ENCODE measurements around the gene DCAF7.

Gene DCAF7

DNA sequence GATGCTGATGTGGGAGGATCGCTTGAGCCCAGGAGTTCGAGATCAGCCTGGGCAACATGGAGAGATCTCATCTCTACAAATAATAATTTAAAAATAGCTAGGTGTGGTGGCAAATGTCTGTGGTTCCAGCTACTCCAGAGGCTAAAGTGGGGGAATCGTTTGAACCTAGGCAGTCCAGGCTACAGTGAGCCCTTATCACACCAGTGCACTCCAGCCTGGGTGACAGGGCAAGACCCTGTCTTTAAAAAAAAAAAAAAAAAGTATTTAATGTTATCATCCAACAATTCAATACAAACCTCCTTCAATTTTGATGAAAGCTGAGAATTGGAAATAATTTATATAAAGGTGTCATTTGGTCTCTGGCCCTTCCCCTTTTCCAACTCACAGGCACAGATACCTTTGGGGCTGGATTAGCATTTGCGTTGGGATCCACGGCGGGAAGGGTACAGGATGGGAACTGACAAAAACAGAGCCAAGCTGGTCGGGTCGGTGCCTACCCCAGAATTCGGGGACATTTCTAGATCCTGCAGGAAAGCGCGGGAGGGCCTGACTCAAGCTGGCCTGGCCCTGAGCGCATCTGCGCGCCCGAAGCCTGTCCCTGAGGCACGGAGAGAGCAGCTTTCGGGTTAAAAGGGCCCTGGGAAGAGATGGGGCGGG, 860 bp upstream of the DCAF7 start:
- H3K4me3 ChIP-seq (ENCODE audit: low read depth, low read length) = peak overlapping the region; percentile 91
- H3K9me3 ChIP-seq (ENCODE audit: control insufficient read depth, insufficient read depth, low read depth, low read length) = no peaks in the 10 kb centered on the region
- peaks cover 11% of the 10 kb centered on the region for H3K4me1 ChIP-seq (ENCODE audit: control insufficient read depth, insufficient read depth, low read length)
- no peaks in the 10 kb centered on the region for H3K27me3 ChIP-seq (ENCODE audit: control insufficient read depth, insufficient read depth, low read length)
- H3K36me3 ChIP-seq (ENCODE audit: control insufficient read depth, insufficient read depth, low read length) = no peaks in the 10 kb centered on the region
- H3K27ac ChIP-seq (ENCODE audit: low read depth, low read length) = no peak overlapping the region
- H3K9ac ChIP-seq (ENCODE audit: low read length) = peak overlapping the region; percentile 78

DNA sequence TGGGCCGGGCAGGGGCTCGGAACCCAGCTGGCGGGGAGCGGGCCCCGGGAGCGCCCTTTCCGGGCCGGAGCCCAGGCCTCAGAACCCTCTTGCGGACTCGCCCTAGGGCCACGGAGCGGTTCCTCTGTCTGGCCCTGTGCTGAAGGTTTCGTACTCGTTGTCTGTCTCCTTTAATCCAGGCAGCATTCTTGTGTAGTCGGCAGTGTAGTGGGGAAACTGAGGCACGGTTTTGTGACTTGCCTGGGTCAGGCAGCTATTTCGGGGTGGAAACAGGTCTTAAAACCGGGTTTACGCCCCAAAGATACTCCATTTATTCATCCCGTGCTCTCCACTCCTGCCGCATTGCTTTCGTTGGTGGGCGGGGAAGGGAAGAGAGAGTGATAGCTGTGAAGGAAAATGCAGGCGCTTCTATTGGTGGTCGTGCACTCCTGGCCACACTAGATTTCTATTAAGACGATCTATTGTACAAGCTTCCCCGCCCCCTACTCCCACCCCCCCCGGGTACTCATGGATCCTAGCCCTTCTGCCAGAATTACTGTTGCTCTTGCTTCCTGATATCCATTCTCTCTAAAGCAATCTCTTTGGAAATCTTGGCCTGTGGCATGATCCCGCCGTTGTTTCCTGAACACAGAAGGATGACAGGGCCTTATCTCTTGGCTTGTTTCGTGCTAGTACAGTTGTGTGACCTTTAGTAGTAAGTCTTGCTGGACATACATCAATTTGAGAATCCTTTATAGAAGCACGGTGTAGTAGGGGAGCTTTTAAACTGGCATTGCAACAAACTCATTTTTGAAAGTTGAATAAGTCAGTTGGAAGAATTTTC, 751 bp downstream of the DCAF7 start:
- Histone ChIP-seq H3K9ac (ENCODE audit: low read length) (peak overlapping the region; percentile 83), H3K4me1 (ENCODE audit: control insufficient read depth, insufficient read depth, low read length) (peaks cover 8% of the 10 kb centered on the region), H3K27ac (ENCODE audit: low read depth, low read length) (peak overlapping the region; percentile 35; the same call in 1 of the 2 replicates), H3K9me3 (ENCODE audit: control insufficient read depth, insufficient read depth, low read depth, low read length) (no peaks in the 10 kb centered on the region), H3K27me3 (ENCODE audit: control insufficient read depth, insufficient read depth, low read length) (no peaks in the 10 kb centered on the region), H3K36me3 (ENCODE audit: control insufficient read depth, insufficient read depth, low read length) (peaks cover 2% of the 10 kb centered on the region; the same call in 1 of the 2 replicates), H3K4me3 (ENCODE audit: low read depth, low read length) (peak overlapping the region; percentile 91)

DNA sequence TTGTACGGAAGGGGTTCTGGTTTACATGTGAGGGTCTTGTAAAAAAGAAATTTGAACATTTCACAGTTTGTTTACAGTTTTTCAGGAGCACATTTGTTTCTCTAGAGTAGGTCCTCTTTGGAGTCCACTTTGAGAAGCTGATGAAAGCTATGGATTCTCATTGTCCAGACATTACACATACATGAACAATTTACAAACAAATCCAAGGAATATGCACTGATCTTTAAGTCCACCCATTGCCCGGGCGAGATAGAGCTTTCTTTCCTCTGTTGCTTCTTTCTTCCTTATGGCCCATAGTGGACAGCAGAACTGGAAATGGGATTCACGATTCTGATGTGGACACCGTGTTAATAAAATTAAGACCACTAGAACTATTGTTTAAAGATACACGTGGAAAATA, 1.9 kb downstream of the DCAF7 start:
- peaks cover 8% of the 10 kb centered on the region for H3K4me1 ChIP-seq (ENCODE audit: control insufficient read depth, insufficient read depth, low read length)
- peaks cover 6% of the 10 kb centered on the region; the same call in 1 of the 2 replicates for H3K9me3 ChIP-seq (ENCODE audit: control insufficient read depth, insufficient read depth, low read depth, low read length)
- no peak overlapping the region for H3K9ac ChIP-seq (ENCODE audit: low read length)
- no peak overlapping the region for H3K27ac ChIP-seq (ENCODE audit: low read depth, low read length)
- H3K36me3 ChIP-seq (ENCODE audit: control insufficient read depth, insufficient read depth, low read length) = peaks cover 3% of the 10 kb centered on the region; the same call in 1 of the 2 replicates
- H3K4me3 ChIP-seq (ENCODE audit: low read depth, low read length) = peak overlapping the region; percentile 91
- H3K27me3 ChIP-seq (ENCODE audit: control insufficient read depth, insufficient read depth, low read length) = no peaks in the 10 kb centered on the region

DNA sequence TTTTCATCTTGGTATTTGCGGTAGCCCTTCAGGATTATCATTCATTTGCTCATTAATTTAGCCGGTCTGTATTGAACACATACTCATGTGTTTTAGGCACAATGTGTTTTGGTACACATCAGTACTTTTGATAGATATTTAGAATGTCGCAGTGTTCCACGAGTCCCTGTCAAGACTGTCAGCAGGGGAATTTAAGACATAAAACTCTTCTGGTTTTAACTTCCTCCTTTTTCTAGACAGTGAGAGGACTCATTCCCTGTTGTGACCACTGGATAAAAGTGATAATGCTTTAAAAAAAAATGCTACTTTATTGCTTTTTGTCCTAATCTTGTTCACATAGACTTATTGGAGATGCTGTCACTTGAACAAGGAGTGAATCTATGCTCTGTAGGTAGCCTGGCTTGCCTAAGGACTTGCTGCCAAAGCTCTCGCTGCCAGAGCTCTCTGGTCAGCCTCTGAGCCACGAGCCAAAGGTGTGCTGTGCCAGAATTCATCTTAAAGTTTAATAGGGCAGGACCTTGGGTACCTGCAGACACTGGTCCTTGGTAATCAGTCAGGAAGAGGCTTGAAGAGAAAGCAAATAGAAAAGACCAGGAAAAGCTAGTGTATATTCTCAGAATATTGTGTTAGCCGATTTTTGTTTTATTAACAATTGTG, 5.4 kb downstream of the DCAF7 start:
- no peak overlapping the region for H3K27ac ChIP-seq (ENCODE audit: low read depth, low read length)

DNA sequence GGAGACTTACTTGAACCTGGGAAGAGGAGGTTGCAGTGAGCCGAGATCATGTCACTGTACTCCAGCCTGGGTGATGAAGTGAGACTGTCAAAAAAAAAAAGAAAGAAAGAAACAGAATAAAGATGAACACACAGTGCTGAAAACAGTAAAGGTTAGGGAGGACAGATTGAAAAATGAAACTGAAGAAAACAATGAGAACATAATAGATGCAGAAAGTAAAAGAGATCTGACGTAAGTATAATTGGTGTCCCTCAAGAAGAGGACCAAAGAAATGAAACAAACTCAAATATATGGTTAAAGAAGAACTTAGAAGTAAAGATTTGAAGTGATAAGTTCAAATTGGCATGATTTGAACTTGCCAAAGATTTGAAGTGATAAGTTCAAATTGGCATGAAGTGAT, 7.1 kb downstream of the DCAF7 start:
- no peak overlapping the region for H3K27ac ChIP-seq (ENCODE audit: low read depth, low read length)
- no peak overlapping the region for H3K4me3 ChIP-seq (ENCODE audit: low read depth, low read length)
- H3K9ac ChIP-seq (ENCODE audit: low read length) = no peak overlapping the region
- H3K27me3 ChIP-seq (ENCODE audit: control insufficient read depth, insufficient read depth, low read length) = no peaks in the 10 kb centered on the region
- H3K36me3 ChIP-seq (ENCODE audit: control insufficient read depth, insufficient read depth, low read length) = peaks cover 7% of the 10 kb centered on the region; the same call in 1 of the 2 replicates
- peaks cover 4% of the 10 kb centered on the region for H3K4me1 ChIP-seq (ENCODE audit: control insufficient read depth, insufficient read depth, low read length)
- peaks cover 6% of the 10 kb centered on the region; the same call in 1 of the 2 replicates for H3K9me3 ChIP-seq (ENCODE audit: control insufficient read depth, insufficient read depth, low read depth, low read length)

More for the DNA sequence above, 5.4 kb downstream of the DCAF7 start:
- Histone ChIP-seq H3K27me3 (ENCODE audit: control insufficient read depth, insufficient read depth, low read length) (no peaks in the 10 kb centered on the region), H3K9ac (ENCODE audit: low read length) (no peak overlapping the region), H3K4me1 (ENCODE audit: control insufficient read depth, insufficient read depth, low read length) (peaks cover 8% of the 10 kb centered on the region), H3K4me3 (ENCODE audit: low read depth, low read length) (no peak overlapping the region), H3K9me3 (ENCODE audit: control insufficient read depth, insufficient read depth, low read depth, low read length) (peaks cover 6% of the 10 kb centered on the region; the same call in 1 of the 2 replicates), H3K36me3 (ENCODE audit: control insufficient read depth, insufficient read depth, low read length) (peaks cover 7% of the 10 kb centered on the region; the same call in 1 of the 2 replicates)

DNA sequence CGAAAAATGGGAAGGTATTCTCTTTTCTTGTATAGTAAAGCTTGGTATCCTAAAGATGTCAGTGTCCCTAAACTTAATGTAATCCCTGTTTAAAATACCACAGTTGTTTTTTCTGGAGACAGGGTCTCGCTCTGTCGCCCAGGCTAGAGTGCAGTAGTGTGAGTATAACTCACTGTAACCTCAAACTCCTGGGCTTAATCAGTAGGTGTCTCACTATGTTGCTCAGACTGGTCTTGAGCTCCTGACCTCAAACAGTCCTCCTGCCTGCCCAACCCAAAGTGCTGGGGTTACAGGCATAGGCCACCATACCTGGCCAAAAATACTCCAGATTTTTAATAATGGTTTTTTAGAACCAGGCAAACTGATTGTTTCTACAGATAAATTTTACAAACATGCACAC, 8.2 kb downstream of the DCAF7 start:
- Histone ChIP-seq H3K4me3 (ENCODE audit: low read depth, low read length) (no peak overlapping the region), H3K9ac (ENCODE audit: low read length) (no peak overlapping the region), H3K36me3 (ENCODE audit: control insufficient read depth, insufficient read depth, low read length) (peaks cover 7% of the 10 kb centered on the region; the same call in 1 of the 2 replicates), H3K27ac (ENCODE audit: low read depth, low read length) (no peak overlapping the region), H3K27me3 (ENCODE audit: control insufficient read depth, insufficient read depth, low read length) (no peaks in the 10 kb centered on the region), H3K4me1 (ENCODE audit: control insufficient read depth, insufficient read depth, low read length) (no peaks in the 10 kb centered on the region), H3K9me3 (ENCODE audit: control insufficient read depth, insufficient read depth, low read depth, low read length) (peaks cover 6% of the 10 kb centered on the region; the same call in 1 of the 2 replicates)

DNA sequence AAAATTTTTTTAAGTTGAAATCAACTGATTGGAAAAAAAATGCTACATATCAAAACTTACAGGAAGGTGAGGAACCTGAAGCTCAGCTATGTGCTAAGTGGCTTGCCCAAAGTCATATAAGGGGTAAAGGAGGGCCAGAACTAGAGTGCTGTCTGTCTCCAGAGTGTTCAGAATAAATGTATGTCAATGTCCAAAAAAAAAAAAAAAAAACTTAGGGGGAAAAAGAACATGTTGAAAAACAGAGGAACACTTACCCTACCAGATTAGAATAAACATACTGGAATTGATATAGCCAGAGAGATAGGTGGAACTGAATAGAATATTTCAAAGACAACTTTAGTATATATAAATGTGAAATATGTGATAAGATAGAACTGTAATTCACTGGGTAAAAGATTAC, 11.5 kb downstream of the DCAF7 start:
- H3K4me3 ChIP-seq (ENCODE audit: low read depth, low read length) = no peak overlapping the region
- peaks cover 4% of the 10 kb centered on the region; the same call in 1 of the 2 replicates for H3K9me3 ChIP-seq (ENCODE audit: control insufficient read depth, insufficient read depth, low read depth, low read length)
- 0 out of 2 replicates have a peak, but pooled peaks cover 4% of the 10 kb centered on the region for H3K36me3 ChIP-seq (ENCODE audit: control insufficient read depth, insufficient read depth, low read length)
- H3K27ac ChIP-seq (ENCODE audit: low read depth, low read length) = no peak overlapping the region
- no peak overlapping the region for H3K9ac ChIP-seq (ENCODE audit: low read length)
- no peaks in the 10 kb centered on the region for H3K4me1 ChIP-seq (ENCODE audit: control insufficient read depth, insufficient read depth, low read length)
- no peaks in the 10 kb centered on the region for H3K27me3 ChIP-seq (ENCODE audit: control insufficient read depth, insufficient read depth, low read length)

DNA sequence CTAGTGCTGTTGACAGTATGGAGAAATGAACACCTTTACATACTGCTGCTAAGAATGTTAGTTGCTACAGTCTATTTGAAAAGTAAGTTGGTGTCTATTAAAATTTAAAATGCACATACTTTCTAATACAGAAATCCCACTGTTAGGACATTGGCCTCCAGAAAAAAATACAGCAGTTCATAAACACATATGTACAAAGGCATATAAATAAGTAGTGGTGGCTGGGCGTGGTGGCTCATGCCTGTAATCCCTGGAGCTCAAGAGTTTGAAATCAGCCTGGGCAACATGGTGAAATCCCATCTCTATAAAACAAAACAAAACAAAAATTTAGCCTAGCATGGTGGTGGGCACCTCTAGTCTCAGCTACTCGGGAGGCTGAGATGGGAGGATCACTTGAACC, 13.1 kb downstream of the DCAF7 start:
- Histone ChIP-seq H3K36me3 (ENCODE audit: control insufficient read depth, insufficient read depth, low read length) (no peaks in the 10 kb centered on the region), H3K9me3 (ENCODE audit: control insufficient read depth, insufficient read depth, low read depth, low read length) (no peaks in the 10 kb centered on the region), H3K27me3 (ENCODE audit: control insufficient read depth, insufficient read depth, low read length) (no peaks in the 10 kb centered on the region), H3K9ac (ENCODE audit: low read length) (no peak overlapping the region), H3K4me3 (ENCODE audit: low read depth, low read length) (no peak overlapping the region), H3K4me1 (ENCODE audit: control insufficient read depth, insufficient read depth, low read length) (no peaks in the 10 kb centered on the region), H3K27ac (ENCODE audit: low read depth, low read length) (no peak overlapping the region)

DNA sequence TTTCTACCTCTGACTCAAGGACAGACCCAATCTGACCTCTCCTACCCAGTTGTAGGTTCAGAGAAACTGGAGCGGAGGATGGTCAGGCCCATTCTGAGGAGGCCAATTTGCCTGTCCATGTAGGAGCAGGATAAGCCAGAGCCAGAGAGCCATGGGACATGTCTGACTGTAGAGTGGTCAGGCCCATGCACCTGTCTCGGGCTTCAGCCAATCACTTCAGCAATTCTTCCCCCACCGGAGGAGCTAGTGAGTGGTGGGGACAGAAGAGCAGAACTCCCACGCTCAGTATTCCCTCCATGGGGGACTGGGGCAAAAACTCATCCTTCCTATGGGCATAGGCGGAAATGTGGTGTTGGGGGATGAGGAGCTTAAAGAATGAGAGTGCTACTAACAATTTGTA, 14.3 kb downstream of the DCAF7 start:
- H3K4me1 ChIP-seq (ENCODE audit: control insufficient read depth, insufficient read depth, low read length) = no peaks in the 10 kb centered on the region
- no peak overlapping the region for H3K9ac ChIP-seq (ENCODE audit: low read length)
- no peaks in the 10 kb centered on the region for H3K36me3 ChIP-seq (ENCODE audit: control insufficient read depth, insufficient read depth, low read length)
- no peaks in the 10 kb centered on the region for H3K9me3 ChIP-seq (ENCODE audit: control insufficient read depth, insufficient read depth, low read depth, low read length)
- no peak overlapping the region for H3K4me3 ChIP-seq (ENCODE audit: low read depth, low read length)
- H3K27ac ChIP-seq (ENCODE audit: low read depth, low read length) = no peak overlapping the region
- H3K27me3 ChIP-seq (ENCODE audit: control insufficient read depth, insufficient read depth, low read length) = no peaks in the 10 kb centered on the region

DNA sequence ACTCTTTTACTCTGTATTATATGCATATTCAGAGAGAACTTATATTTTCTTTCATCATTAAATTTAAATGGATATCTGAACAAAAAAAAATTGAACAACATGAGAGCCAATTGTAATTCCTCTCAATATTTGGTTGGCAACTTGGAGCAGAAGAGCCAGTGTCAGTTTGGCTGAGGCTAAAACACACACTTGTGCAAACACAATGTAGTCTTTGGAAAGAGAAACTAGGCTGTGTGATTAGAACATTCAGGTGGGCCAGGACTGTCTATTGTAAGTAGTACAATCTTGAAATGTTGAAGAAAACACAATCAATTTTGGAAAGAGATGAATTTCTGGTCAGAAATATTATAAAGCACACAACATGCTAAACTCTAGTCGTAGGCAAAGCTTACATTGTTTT, 17.0 kb downstream of the DCAF7 start:
- H3K9ac ChIP-seq (ENCODE audit: low read length) = no peak overlapping the region
- no peaks in the 10 kb centered on the region for H3K9me3 ChIP-seq (ENCODE audit: control insufficient read depth, insufficient read depth, low read depth, low read length)
- no peaks in the 10 kb centered on the region for H3K4me1 ChIP-seq (ENCODE audit: control insufficient read depth, insufficient read depth, low read length)
- H3K4me3 ChIP-seq (ENCODE audit: low read depth, low read length) = no peak overlapping the region
- H3K27me3 ChIP-seq (ENCODE audit: control insufficient read depth, insufficient read depth, low read length) = no peaks in the 10 kb centered on the region
- no peak overlapping the region for H3K27ac ChIP-seq (ENCODE audit: low read depth, low read length)
- no peaks in the 10 kb centered on the region for H3K36me3 ChIP-seq (ENCODE audit: control insufficient read depth, insufficient read depth, low read length)

DNA sequence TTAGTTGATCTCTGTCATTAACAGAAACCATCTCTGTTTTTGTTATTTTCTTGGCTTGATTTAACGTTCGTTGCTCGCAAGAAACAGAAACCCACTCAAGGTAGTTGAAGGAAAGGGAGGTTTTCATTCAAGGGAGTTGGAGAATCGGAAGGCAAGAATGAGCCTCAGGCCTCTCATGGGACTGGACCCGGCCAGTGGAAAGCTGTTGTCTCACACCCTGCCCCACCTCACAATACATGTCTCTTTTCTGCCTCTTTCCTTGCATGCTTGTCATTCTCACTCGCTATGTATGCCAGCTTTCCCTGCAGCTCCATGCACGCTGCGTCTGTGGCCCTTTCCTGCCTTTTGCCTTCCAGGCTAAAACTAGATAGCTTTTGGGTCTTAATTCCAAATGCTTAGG, 18.3 kb downstream of the DCAF7 start:
- H3K4me1 ChIP-seq (ENCODE audit: control insufficient read depth, insufficient read depth, low read length) = no peaks in the 10 kb centered on the region
- H3K27me3 ChIP-seq (ENCODE audit: control insufficient read depth, insufficient read depth, low read length) = no peaks in the 10 kb centered on the region
- no peak overlapping the region for H3K9ac ChIP-seq (ENCODE audit: low read length)
- no peaks in the 10 kb centered on the region for H3K9me3 ChIP-seq (ENCODE audit: control insufficient read depth, insufficient read depth, low read depth, low read length)
- H3K36me3 ChIP-seq (ENCODE audit: control insufficient read depth, insufficient read depth, low read length) = no peaks in the 10 kb centered on the region
- H3K27ac ChIP-seq (ENCODE audit: low read depth, low read length) = no peak overlapping the region
- H3K4me3 ChIP-seq (ENCODE audit: low read depth, low read length) = no peak overlapping the region
